Kidney (tissue), 14 donors: ENCODE measurements around the gene ADGRV1. TPM values are rescaled to one million over a fixed set of nuclear protein-coding genes. Genes with fewer than 3 reads are reported as not detected.

ENCODE experiments used
- DNase-seq, 5 donors: peaks; one replicate each; pipeline ENCODE4 v3.0.0-alpha.2; 2013 to 2020
- FAIRE-seq: peaks from 2 replicates; lab custom pipeline; 2012; peaks lifted over from hg19 to GRCh38; lab: Jason Lieb, UNC
- H3K27ac ChIP-seq, 2 donors: one replicate each; pipeline ENCODE4 v1.7.0; 2013; ENCODE audit warnings: low read depth in 2 of 2, low read length in 2 of 2, inconsistent platforms in 1 of 2
- H3K27me3 ChIP-seq: one replicate; pipeline ENCODE4 v1.7.1; 2013; ENCODE audit warnings: low read length, inconsistent platforms; ENCODE audit not compliant: control insufficient read depth, insufficient read depth
- H3K36me3 ChIP-seq, 3 donors: one replicate each; pipeline versions ENCODE4 v1.7.0 to v1.7.1; 2013; ENCODE audit warnings: low read length in 3 of 3, control low read depth in 1 of 3, inconsistent platforms in 1 of 3; ENCODE audit not compliant: insufficient read depth in 3 of 3, control insufficient read depth in 2 of 3
- H3K4me1 ChIP-seq, 3 donors: one replicate each; pipeline versions ENCODE4 v1.7.0 to v1.7.1; 2013; ENCODE audit warnings: low read length in 3 of 3, inconsistent platforms in 1 of 3, low read depth in 1 of 3; ENCODE audit not compliant: control insufficient read depth in 2 of 3, insufficient read depth in 2 of 3
- H3K4me3 ChIP-seq, 3 donors: one replicate each; pipeline versions ENCODE4 v1.7.0 to v1.8.1; 2013; ENCODE audit warnings: low read length in 3 of 3, control low read depth in 1 of 3, inconsistent platforms in 1 of 3
- H3K9ac ChIP-seq, 3 donors: one replicate each; pipeline versions ENCODE4 v1.7.0 to v1.7.1; 2013; ENCODE audit warnings: low read length in 3 of 3, control low read depth in 1 of 3, inconsistent platforms in 1 of 3
- H3K9me3 ChIP-seq, 3 donors: one replicate each; pipeline versions ENCODE4 v1.7.0 to v1.7.1; 2013; ENCODE audit warnings: low read length in 3 of 3, control low read depth in 1 of 3, inconsistent platforms in 1 of 3; ENCODE audit not compliant: control insufficient read depth in 2 of 3, insufficient read depth in 1 of 3
- CTCF ChIP-seq: IDR thresholded peaks from 3 replicates; pipeline ENCODE4 v1.5.1; 2012; ENCODE audit warnings: mild to moderate bottlenecking, moderate library complexity, borderline replicate concordance; ENCODE audit not compliant: insufficient read depth; ENCODE audit errors: extremely low read depth
- intact Hi-C: fragments of 100-400 bp; cut with DNase I; formaldehyde crosslinking; loops from one replicate; pipeline ENCODE4 v1.11.1; 2022
- polyA plus RNA-seq: library from polyadenylated mRNA; stranded (reverse); fragments of 350-450 nt; fragmentation: Illumina TruSeq; extraction: RNeasy Lipid Tissue Mini Kit (QIAGEN cat#74804); gene quantifications from one replicate; pipeline ENCODE4 v1.2.3, GENCODE V29; 2014; ENCODE audit warnings: low read depth, low replicate concordance; ENCODE audit not compliant: insufficient read depth
- total RNA-seq: library from RNA; stranded (reverse); fragmentation: NEBNext Ultra II Directional; extraction: Animal tissue kit (Norgen Biotek cat#: 25700); gene quantifications from one replicate; pipeline ENCODE4 v1.2.1, GENCODE V29; 2021
- donor health status: control.
- donor health status: control.
- donor health status: control.
- donor health status: control.
- donor health status: control.
- donor health status: DM: yes; HTN: yes; CAD: no.
- donor health status: Normal renal cell carcinoma (clear cell type).

The ADGRV1 gene
- total and polyA plus RNA-seq, 2 donors from 2014 or later = 7.0 to 7.3 TPM

- Histone ChIP-seq H3K27me3 (no peaks in the 10 kb centered on the region), H3K9me3 (no peaks in the 10 kb centered on the region), H3K4me3 (no peak overlapping the region), H3K4me1 (no peaks in the 10 kb centered on the region), H3K27ac (no peak overlapping the region), H3K36me3 (no peaks in the 10 kb centered on the region), H3K9ac (no peak overlapping the region)
- DNase-seq (no peak), FAIRE-seq (no peak)
- intact Hi-C loops = no loop called here
- TF ChIP-seq CTCF = no peak
Observed at GRCh38 chr5:90997082-90997481, 438.5 kb downstream of the ADGRV1 start.

- H3K36me3 ChIP-seq = no peaks in the 10 kb centered on the region
- no peaks in the 10 kb centered on the region for H3K4me1 ChIP-seq
- FAIRE-seq (no peak), DNase-seq (no peak)
- TF ChIP-seq CTCF = no peak
- H3K9me3 ChIP-seq = no peaks in the 10 kb centered on the region
- no peak overlapping the region for H3K27ac ChIP-seq
- no peaks in the 10 kb centered on the region for H3K27me3 ChIP-seq
- intact Hi-C loops = no loop called here
- H3K4me3 ChIP-seq = no peak overlapping the region
- H3K9ac ChIP-seq = no peak overlapping the region
Observed at GRCh38 chr5:91000743-91001142, 442.1 kb downstream of the ADGRV1 start.

- DNase-seq (no peak), FAIRE-seq (no peak)
- Histone ChIP-seq H3K4me3 (no peak overlapping the region), H3K27ac (no peak overlapping the region), H3K36me3 (no peaks in the 10 kb centered on the region), H3K4me1 (peaks cover 0 to 14% (median 0%) of the 10 kb centered on the region in 3 donors), H3K9me3 (no peaks in the 10 kb centered on the region), H3K9ac (no peak overlapping the region), H3K27me3 (no peaks in the 10 kb centered on the region)
- no peak for TF ChIP-seq CTCF
- intact Hi-C loops = no loop called here
Observed at GRCh38 chr5:91006713-91007112, 448.1 kb downstream of the ADGRV1 start.

GRCh38 chr5:91007251-91007650 lies 448.7 kb downstream of the ADGRV1 start:
- no peak for FAIRE-seq
- H3K9ac ChIP-seq = no peak overlapping the region
- intact Hi-C loops = no loop called here
- H3K4me1 ChIP-seq = peaks cover 0 to 14% (median 0%) of the 10 kb centered on the region in 3 donors
- H3K27ac ChIP-seq = no peak overlapping the region
- no peak for TF ChIP-seq CTCF
- DNase-seq = no peak
- no peaks in the 10 kb centered on the region for H3K9me3 ChIP-seq
- no peaks in the 10 kb centered on the region for H3K27me3 ChIP-seq
- no peak overlapping the region for H3K4me3 ChIP-seq
- no peaks in the 10 kb centered on the region for H3K36me3 ChIP-seq
